ENCODE results near the gene SECISBP2. TPM values are rescaled to one million over a fixed set of nuclear protein-coding genes. Genes with fewer than 3 reads are reported as not detected.

The SECISBP2 gene
- total RNA-seq, 1 experiment from 2014 or later = 15.7 TPM

DNA sequence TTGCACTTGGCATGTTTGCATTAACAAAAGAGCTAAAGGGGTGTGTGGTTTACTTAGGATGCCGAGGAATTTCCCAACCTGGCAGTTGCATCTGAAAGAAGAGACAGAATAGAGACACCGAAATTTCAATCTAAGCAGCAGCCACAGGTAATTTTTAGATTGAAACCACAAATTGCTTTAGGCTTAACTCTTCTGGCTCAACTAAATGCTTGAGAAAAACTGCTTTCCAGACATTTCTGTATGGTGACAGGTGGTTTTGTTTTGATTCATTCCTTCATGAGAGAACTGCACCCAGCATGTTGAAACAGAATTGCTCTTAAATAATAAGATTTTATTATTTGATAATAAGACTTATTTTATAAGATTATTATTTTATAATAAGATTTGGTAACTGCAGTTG lies 21.5 kb downstream of the SECISBP2 start:
- no peaks in the 10 kb centered on the region for H3K9me3 ChIP-seq (ENCODE audit: low read length)
- H3K4me3 ChIP-seq (ENCODE audit: low read length) = no peak overlapping the region
- ATAC-seq = no peak
- TF ChIP-seq, protein P1, sequence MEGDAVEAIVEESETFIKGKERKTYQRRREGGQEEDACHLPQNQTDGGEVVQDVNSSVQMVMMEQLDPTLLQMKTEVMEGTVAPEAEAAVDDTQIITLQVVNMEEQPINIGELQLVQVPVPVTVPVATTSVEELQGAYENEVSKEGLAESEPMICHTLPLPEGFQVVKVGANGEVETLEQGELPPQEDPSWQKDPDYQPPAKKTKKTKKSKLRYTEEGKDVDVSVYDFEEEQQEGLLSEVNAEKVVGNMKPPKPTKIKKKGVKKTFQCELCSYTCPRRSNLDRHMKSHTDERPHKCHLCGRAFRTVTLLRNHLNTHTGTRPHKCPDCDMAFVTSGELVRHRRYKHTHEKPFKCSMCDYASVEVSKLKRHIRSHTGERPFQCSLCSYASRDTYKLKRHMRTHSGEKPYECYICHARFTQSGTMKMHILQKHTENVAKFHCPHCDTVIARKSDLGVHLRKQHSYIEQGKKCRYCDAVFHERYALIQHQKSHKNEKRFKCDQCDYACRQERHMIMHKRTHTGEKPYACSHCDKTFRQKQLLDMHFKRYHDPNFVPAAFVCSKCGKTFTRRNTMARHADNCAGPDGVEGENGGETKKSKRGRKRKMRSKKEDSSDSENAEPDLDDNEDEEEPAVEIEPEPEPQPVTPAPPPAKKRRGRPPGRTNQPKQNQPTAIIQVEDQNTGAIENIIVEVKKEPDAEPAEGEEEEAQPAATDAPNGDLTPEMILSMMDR (conservative IDR thresholded peaks at IDR 0.05; ENCODE audit: low read depth, low read length) = no peak
- TF ChIP-seq EZH2 (IDR thresholded peaks at IDR 0.05; ENCODE audit: low read length, unreplicated experiment) (no peak), EZH2phosphoT487 (IDR thresholded peaks at IDR 0.05; ENCODE audit: borderline replicate concordance, low read length) (no peak)
- H3F3A ChIP-seq (ENCODE audit: low read length, unreplicated experiment) = no peaks in the 10 kb centered on the region
- no peaks in the 10 kb centered on the region for H3K27me3 ChIP-seq (ENCODE audit: low read length)
- H3K9me2 ChIP-seq (replicated peaks; ENCODE audit: low read length) = no peaks in the 10 kb centered on the region
- no peaks in the 10 kb centered on the region for H3K4me1 ChIP-seq (ENCODE audit: insufficient read depth, low read length)
- no peak overlapping the region for H2AFZ ChIP-seq (ENCODE audit: low read length)
- peaks cover 24% of the 10 kb centered on the region for H3K36me3 ChIP-seq (ENCODE audit: low read depth, low read length)
- ChIA-PET CTCF (no interaction called here), POLR2A (ENCODE audit: unreplicated experiment) (no interaction called here)
- H3K79me2 ChIP-seq (ENCODE audit: low read length) = no peaks in the 10 kb centered on the region
- no peaks in the 10 kb centered on the region for H4K20me1 ChIP-seq (ENCODE audit: low read length)
- no peak overlapping the region for H3K4me2 ChIP-seq (ENCODE audit: low read length)
- DNase-seq = no peak
- intact Hi-C loops (cut with micrococcal nuclease) = no loop called here
- no peak overlapping the region for H3K9ac ChIP-seq (ENCODE audit: low read length)
- H3K27ac ChIP-seq (ENCODE audit: low read length) = no peak overlapping the region
- no TSS peak for BruUV-seq (replicated peaks)

DNA sequence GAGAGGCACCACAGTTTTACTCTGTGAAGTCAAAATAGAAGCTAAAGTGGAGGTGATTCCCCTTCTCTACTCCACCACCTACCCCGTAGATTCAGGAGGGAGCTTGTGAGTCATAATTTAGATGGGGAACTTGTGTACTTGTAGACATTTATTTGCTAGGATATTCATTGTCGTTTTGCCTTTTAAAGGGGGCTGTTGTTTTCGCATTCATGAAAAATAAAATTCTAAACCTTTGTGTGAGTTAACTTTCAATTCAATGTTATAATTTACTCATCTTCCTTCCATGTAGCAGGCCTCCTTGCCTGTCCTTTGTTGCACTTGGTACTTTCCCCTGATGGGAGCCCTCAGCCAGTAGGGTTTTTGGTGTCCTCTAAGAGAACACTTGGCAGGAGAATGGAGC lies 22.0 kb downstream of the SECISBP2 start:
- Histone ChIP-seq H3K4me3 (ENCODE audit: low read length) (no peak overlapping the region), H3K4me2 (ENCODE audit: low read length) (no peak overlapping the region), H3K27me3 (ENCODE audit: low read length) (no peaks in the 10 kb centered on the region), H3K27ac (ENCODE audit: low read length) (no peak overlapping the region), H4K20me1 (ENCODE audit: low read length) (no peaks in the 10 kb centered on the region), H3K4me1 (ENCODE audit: insufficient read depth, low read length) (no peaks in the 10 kb centered on the region), H3K36me3 (ENCODE audit: low read depth, low read length) (peaks cover 24% of the 10 kb centered on the region), H2AFZ (ENCODE audit: low read length) (no peak overlapping the region), H3K9me2 (replicated peaks; ENCODE audit: low read length) (no peaks in the 10 kb centered on the region), H3K9me3 (ENCODE audit: low read length) (no peaks in the 10 kb centered on the region), H3F3A (ENCODE audit: low read length, unreplicated experiment) (no peaks in the 10 kb centered on the region), H3K9ac (ENCODE audit: low read length) (no peak overlapping the region), H3K79me2 (ENCODE audit: low read length) (no peaks in the 10 kb centered on the region)
- intact Hi-C loops (cut with micrococcal nuclease) = no loop called here
- no peak for TF ChIP-seq EZH2 (IDR thresholded peaks at IDR 0.05; ENCODE audit: low read length, unreplicated experiment)
- TF ChIP-seq EZH2phosphoT487 (IDR thresholded peaks at IDR 0.05; ENCODE audit: borderline replicate concordance, low read length) = no peak
- TF ChIP-seq, protein P1 (conservative IDR thresholded peaks at IDR 0.05; ENCODE audit: low read depth, low read length) = no peak
- ATAC-seq = no peak
- BruUV-seq (replicated peaks) = no TSS peak
- no peak for DNase-seq
- ChIA-PET POLR2A (ENCODE audit: unreplicated experiment) (no interaction called here), CTCF (no interaction called here)

DNA sequence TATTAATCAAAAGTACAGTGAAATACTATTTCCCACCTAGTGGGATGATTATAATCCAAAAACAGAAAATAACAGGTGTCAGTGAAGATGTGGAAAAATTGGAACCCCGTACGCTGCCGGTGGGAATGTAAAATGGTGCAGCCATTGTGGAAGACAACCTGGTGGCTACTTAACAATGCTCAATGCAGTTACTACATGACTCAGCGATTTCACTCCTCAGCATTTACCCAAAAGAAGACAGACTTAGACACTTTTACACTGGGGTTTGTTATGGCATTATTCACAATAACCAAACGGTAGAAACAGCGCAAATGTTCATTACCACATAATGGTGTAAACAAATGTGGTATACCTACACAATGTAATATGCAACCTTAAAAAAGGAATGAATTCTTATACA lies 23.9 kb downstream of the SECISBP2 start:
- Histone ChIP-seq H2AFZ (ENCODE audit: low read length) (no peak overlapping the region), H3K79me2 (ENCODE audit: low read length) (no peaks in the 10 kb centered on the region), H4K20me1 (ENCODE audit: low read length) (no peaks in the 10 kb centered on the region), H3K4me1 (ENCODE audit: insufficient read depth, low read length) (no peaks in the 10 kb centered on the region), H3K9me3 (ENCODE audit: low read length) (no peaks in the 10 kb centered on the region), H3K9ac (ENCODE audit: low read length) (no peak overlapping the region), H3K36me3 (ENCODE audit: low read depth, low read length) (peaks cover 24% of the 10 kb centered on the region), H3F3A (ENCODE audit: low read length, unreplicated experiment) (no peaks in the 10 kb centered on the region), H3K27ac (ENCODE audit: low read length) (no peak overlapping the region), H3K27me3 (ENCODE audit: low read length) (no peaks in the 10 kb centered on the region), H3K4me2 (ENCODE audit: low read length) (no peak overlapping the region), H3K9me2 (replicated peaks; ENCODE audit: low read length) (no peaks in the 10 kb centered on the region), H3K4me3 (ENCODE audit: low read length) (no peak overlapping the region)
- intact Hi-C loops (cut with micrococcal nuclease) = no loop called here
- DNase-seq (no peak), ATAC-seq (no peak)
- TF ChIP-seq EZH2phosphoT487 (IDR thresholded peaks at IDR 0.05; ENCODE audit: borderline replicate concordance, low read length) (no peak), EZH2 (IDR thresholded peaks at IDR 0.05; ENCODE audit: low read length, unreplicated experiment) (no peak)
- TF ChIP-seq, protein P1 (conservative IDR thresholded peaks at IDR 0.05; ENCODE audit: low read depth, low read length) = no peak
- ChIA-PET POLR2A (ENCODE audit: unreplicated experiment) (no interaction called here), CTCF (no interaction called here)
- BruUV-seq (replicated peaks) = no TSS peak

Data from PC-3 (cell line).